ENCODE data around the gene C17orf107.
A peak's percentile ranks its signal among the peaks of the same experiment; 100 is the strongest.
"Not testable (repeated sequence)": the region's sequence is repeated elsewhere in the genome, so short reads cannot be mapped to it uniquely, and the experiment has no call there.

Gene C17orf107

DNA sequence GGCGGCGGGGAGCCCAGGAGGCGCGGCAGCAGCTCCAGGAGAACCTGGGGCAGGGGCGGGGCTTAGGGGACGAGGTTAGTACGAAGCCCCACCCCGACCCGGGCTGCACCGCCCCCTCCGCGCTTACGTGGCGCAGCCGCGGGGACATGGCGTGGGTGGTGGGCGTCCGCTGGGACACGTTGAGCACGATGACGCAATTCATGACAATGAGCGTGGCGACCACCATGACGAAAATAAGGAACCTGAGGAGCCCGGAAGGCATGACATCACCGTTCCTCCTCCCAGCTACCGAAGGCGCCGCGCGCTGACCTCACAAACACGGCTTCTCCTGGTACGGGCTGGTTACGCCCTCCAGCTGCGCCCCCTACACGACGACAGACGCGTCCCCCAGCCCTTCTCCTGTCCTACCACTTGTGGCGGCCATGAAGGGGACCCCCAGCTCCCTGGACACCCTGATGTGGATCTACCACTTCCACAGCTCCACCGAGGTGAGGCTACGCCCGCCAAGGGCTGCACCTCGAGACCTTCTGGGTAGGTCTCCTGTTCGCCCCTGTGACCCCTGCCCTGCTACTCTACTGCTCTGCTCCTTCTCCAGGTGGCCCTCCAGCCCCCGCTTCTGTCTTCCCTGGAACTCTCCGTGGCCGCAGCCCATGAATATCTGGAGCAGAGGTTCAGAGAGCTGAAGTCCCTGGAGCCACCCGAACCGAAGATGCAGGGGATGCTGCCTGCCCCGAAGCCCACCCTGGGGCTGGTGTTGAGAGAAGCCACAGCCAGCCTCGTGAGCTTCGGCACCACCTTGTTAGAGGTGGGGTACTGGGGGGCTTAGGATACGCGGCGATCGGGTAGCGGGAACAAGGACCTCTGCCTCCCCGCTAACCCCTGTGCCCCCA, at the start of gene C17orf107:
TSS of gene C17orf107 (plus strand) at position 196 of the 890 bp plus-strand sequence. CDS start at position 423, 227 bp downstream.
- peak; percentile 94 to 97 for DNase-seq

DNA sequence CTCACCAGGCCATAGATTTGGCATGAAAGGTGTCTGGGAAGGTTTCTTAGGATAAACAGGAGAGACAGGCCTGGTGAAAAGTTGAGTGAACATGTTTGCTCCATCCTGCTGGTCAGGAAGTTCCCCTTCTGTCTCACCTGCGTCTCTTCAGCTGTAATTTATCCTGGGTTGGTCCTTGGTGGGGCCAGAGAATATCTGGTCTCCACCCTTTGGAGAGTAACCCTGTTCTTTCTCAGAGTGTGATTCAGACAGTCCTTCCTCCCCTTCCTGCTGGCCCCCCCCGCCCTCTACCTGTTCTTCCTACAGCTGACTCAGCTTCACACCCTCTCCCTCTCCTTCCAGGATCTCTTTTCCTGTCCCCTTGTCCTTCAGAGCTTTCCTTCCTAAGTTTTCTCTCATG, 49.1 kb upstream of the C17orf107 start:
- no peak for DNase-seq

GRCh38 chr17:4851084-4851483, 48.3 kb upstream of the C17orf107 start:
- no peak for DNase-seq

GRCh38 chr17:4852567-4853207, 46.6 kb upstream of the C17orf107 start:
- peak; percentile 7 to 44 for DNase-seq

DNA sequence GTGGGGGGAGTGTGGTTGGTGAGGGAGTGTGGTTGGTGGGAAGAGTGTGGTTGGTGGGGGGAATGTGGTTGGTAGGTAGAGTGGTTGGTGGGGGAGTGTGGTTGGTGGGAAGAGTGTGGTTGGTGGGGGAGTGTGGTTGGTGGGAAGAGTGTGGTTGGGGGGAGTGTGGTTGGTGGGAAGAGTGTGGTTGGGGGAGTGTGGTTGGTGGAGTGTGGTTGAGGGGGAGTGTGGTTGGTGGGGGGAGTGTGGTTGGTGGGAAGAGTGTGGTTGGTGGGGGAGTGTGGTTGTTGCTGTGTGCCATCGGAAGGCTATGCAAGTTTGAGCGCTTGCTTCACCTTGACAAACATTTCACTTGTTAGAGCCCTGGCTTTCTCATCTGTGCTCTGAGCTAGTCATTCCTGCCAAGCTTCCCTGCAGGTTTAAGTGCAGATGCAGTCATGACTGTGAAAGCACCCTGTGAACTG, 46.1 kb upstream of the C17orf107 start:
- DNase-seq: peak; percentile 1 to 42

DNA sequence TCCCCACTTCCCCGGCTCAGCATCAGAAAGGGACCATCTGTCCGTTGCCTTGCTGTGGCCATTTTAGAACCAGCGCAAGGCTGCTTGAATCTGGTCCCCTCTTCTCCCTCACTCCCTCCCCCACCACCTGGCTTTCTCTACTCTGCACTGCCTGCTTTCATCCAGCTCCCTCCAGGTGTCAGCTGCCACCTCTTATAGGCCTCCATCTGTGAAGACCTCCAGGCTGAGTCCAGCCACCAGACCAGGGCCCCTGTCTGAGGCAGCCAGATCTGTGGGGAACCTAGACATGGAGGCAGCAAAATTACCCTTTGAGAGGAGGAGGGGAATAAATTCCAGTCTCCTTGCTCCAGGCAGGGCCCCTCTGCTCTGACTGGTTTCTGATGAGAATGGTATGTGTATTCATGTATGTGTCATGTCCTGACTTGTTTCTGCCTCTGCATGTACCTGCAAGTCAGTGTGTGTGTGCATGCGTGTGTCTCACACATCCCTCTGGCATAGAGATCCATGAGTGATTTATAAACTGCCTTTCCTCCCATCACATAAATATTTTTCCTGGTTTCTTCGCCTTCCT, 45.1 kb upstream of the C17orf107 start:
- DNase-seq: no peak

DNA sequence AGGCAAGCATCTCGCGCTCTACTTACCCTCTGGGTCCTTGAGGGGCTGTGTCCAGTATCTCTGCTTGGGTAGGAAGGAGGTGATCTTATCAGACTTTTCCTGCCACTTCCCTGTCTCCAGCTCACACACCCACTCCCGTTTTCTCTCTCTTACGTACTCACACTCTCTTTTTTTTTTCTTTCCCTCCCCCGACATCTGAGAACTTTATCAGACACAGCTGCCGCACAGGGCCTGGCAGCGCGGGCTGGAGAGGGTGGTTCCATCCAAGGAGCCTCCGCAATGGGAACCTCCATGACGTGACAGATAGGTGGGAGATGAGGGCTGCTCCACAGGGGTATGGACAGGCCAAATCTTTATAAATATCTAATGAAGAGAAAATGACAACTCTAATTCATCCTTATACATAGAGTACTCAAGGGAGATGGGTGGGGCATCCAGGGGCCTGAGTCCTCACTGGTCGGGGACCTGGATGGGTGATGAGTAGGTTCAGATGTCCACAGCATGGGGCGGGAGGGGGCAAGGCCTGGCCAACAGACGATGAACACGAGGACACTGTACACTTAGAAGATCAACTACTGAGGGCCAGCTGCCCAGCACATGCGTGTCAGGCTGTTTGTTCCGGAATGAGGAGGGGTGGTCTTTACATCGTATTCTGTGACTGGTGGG, 42.9 kb upstream of the C17orf107 start:
- no peak for DNase-seq

GRCh38 chr17:4856937-4857314, 42.4 kb upstream of the C17orf107 start:
- no peak for DNase-seq

- not testable (repeated sequence) for DNase-seq
Observed at GRCh38 chr17:4857347-4857746, 42.0 kb upstream of the C17orf107 start.

GRCh38 chr17:4858068-4858881, 41.1 kb upstream of the C17orf107 start:
- DNase-seq: no peak

DNA sequence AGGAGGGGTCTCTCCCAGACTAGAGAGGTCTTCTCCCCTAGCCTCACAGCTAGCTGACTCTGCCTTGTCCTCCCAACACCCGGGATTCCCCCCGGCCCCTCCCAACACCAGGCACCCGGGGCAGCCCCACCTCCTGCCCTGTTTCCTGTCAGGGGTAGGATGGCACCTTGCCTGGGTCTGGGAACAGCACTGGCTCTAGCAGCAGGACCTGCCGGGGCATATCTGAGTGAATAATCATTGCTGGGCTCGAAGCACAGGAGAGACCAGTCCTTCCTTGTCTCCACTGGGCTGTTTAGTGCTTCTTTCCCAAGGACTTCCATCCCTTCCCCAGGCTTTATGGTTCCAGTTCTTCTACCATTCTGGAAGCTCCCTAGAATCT, 40.5 kb upstream of the C17orf107 start:
- no peak for DNase-seq

GRCh38 chr17:4859816-4860625, 39.3 kb upstream of the C17orf107 start:
- DNase-seq: no peak

DNA sequence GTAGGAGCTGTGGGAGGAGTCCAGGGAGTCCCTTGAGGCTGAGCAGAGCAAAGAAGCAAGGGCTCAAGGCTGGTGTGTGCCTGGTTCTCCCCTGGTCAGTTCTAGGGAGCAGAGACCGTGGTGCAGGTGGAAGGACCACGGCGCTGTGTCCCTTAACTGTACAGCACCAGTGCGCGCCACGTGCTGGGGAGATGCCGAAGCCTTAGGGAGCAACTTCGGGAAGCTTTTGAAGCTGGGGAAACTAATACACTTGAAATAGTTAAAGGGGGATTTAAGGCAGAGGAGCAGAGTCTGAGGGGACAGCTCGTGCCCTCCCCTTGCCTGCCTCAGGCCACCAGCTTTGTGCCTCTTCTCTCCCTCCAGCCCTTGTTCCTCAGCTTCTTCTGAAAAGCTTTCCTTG, 38.7 kb upstream of the C17orf107 start:
- DNase-seq: no peak

GRCh38 chr17:4861052-4861451, 38.3 kb upstream of the C17orf107 start:
- no peak for DNase-seq

DNA sequence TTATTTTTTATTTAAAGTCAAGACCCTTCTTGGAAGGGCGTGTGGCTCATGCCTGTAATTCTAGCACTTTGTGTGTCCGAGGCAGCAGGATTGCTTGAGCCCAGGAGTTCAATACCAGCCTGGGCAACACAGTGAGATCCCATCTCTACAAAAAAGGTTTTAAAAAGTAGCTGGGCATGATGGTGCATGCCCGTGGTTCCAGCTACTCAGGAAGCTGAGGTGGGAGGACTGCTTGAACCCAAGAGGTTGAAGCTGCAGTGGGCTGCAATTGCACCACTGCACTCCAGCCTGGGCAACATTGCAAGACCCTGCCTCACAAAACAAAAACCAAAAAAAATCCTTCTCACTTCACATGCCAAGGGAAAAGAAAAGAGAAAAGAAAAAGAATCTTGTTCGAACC, 36.6 kb upstream of the C17orf107 start:
- no peak for DNase-seq

- no peak for DNase-seq
Observed at GRCh38 chr17:4863321-4863720, 36.0 kb upstream of the C17orf107 start.

DNA sequence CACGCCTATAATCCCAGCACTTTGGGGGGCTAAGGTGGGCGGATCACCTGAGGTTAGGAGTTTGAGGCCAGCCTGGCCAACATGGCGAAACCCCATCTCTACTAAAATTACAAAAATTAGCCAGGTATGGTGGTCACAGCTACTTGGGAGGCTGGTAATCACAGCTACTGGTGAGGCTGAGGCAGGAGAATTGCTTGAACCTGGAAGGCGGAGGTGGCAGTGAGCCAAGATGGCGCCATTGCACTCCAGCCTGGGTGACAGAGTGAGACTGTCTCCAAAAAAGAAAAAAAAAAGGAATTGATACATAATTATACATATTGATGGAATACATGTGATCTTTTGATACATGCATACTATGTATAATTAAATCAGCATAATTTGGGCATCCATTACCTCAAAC, 31.8 kb upstream of the C17orf107 start:
- not testable (repeated sequence) for DNase-seq

- DNase-seq: not testable (repeated sequence)
Observed at GRCh38 chr17:4869058-4869998, 30.0 kb upstream of the C17orf107 start.

DNA sequence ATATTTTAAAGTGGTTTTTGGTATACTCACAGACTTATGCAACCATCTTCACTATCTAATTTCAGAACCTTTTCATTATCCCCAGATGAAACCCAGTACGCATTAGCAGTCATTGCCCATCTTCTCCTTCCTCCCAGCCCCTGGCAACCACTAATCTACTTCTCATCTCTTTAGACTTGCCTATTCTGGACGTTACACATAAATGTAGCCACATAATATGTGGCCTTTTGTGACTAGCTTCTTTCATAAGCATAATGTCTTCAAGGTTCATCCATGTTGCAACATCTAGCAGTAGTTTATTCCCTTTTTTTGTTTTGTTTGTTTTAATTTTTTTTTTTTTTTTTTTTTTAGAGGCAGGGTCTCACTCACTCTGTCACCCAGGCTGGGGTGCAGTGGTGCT, 28.5 kb upstream of the C17orf107 start:
- no peak for DNase-seq

- DNase-seq: no peak
Observed at GRCh38 chr17:4872786-4873185, 26.6 kb upstream of the C17orf107 start.

Data from CD4-positive, alpha-beta T cell treated with Interleukin-1 beta for 1 hour (primary cell).